Measurements from ENCODE around the gene FLII. TPM values are rescaled to one million over a fixed set of nuclear protein-coding genes. Genes with fewer than 3 reads are reported as not detected.

FLII gene
- total RNA-seq, 6 experiments from 2014 or later, result 347 to 472 (median 438) TPM

DNA sequence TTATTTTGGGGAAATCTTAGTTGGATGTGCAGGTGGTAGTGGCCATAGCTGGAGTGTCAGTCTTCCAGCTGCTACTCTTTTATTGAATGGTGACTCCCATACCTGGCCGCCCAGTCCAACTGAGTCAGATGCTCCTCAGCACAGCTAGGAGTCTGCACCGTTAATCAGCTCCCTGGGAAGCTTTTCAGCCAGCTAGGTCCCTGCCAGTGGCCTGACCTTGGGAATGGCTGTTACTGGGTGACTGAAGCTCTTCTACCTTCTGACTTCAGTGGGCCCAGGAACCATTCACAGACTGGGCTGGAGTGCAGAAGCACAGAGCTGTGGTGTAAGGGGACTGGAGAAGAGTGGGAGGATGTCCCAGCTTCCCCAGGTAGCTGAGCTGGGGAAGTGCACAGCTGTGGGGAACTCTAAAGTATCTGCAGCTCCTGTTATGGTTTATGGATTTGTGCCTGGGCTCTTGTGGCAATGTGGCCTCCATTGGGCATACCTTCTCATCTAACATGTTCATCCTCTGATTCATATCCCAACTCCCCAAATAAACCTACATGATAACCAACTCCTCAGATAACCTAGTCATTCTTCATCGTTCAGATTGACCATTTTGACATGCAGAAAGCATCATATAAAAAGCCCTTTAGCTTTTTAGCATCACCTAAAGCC, 60.9 kb downstream of the FLII start:
- peaks cover 9% of the 10 kb centered on the region; the same call in 1 of the 2 replicates for H3K36me3 Mint-ChIP-seq (ENCODE audit: low read depth)

DNA sequence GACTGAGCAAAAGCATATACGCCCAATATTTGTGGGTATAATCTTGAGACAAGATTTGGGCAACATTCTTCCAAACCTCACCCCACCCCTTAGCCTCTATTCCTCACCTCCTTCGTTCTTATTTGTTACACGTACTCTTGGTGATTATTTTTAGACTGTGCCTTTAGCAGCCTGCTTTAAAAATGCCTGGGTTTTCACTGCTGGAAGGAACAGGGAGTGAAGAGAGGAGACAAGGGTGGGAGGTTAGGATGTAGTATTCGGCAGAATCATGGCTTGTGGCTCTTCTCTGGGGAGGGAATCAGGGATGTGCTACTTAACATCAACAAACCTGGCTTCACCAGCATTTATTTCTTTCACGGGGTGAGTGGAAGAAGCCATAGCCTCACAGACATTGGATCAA, 63.3 kb downstream of the FLII start:
- DNase-seq, result no peak

More for the DNA sequence above, 60.9 kb downstream of the FLII start:
- H3K27ac Mint-ChIP-seq, result no peak overlapping the region
- H3K4me3 Mint-ChIP-seq, result no peak overlapping the region
- TF ChIP-seq, protein P1, sequence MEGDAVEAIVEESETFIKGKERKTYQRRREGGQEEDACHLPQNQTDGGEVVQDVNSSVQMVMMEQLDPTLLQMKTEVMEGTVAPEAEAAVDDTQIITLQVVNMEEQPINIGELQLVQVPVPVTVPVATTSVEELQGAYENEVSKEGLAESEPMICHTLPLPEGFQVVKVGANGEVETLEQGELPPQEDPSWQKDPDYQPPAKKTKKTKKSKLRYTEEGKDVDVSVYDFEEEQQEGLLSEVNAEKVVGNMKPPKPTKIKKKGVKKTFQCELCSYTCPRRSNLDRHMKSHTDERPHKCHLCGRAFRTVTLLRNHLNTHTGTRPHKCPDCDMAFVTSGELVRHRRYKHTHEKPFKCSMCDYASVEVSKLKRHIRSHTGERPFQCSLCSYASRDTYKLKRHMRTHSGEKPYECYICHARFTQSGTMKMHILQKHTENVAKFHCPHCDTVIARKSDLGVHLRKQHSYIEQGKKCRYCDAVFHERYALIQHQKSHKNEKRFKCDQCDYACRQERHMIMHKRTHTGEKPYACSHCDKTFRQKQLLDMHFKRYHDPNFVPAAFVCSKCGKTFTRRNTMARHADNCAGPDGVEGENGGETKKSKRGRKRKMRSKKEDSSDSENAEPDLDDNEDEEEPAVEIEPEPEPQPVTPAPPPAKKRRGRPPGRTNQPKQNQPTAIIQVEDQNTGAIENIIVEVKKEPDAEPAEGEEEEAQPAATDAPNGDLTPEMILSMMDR (IDR thresholded peaks at IDR 0.05), result no peak
- peaks cover 29% of the 10 kb centered on the region for H3K4me1 Mint-ChIP-seq (ENCODE audit: low read depth)
- no peaks in the 10 kb centered on the region; the same call in 1 of the 2 replicates for H3K27me3 Mint-ChIP-seq (ENCODE audit: insufficient read depth)
- no peaks in the 10 kb centered on the region for H3K9me3 Mint-ChIP-seq
- no peak for DNase-seq

More for the DNA sequence above, 63.3 kb downstream of the FLII start:
- Mint-ChIP-seq H3K4me3 (no peak overlapping the region), H3K4me1 (ENCODE audit: low read depth) (peaks cover 48% of the 10 kb centered on the region), H3K9me3 (no peaks in the 10 kb centered on the region), H3K27ac (no peak overlapping the region), H3K36me3 (ENCODE audit: low read depth) (peaks cover 13% of the 10 kb centered on the region), H3K27me3 (ENCODE audit: insufficient read depth) (no peaks in the 10 kb centered on the region; the same call in 1 of the 2 replicates)
- TF ChIP-seq, protein P1 (IDR thresholded peaks at IDR 0.05), result no peak

Other genes with a start within 250 kb of the FLII start
- 10 to 100 TPM; 21.5 to 28.4 (median 23.1) TPM for gene ATPAF2, start 219.6 kb downstream of the FLII start, total RNA-seq (2021; fragmentation: NEBNext Ultra II Directional; extraction: Animal tissue kit (Norgen Biotek cat#: 25700))
- gene GID4, start 219.3 kb downstream of the FLII start, total RNA-seq (2021; fragmentation: NEBNext Ultra II Directional; extraction: Animal tissue kit (Norgen Biotek cat#: 25700)), result 10 to 100 TPM in 2 of 6 experiments, 1 to 10 TPM in 4; 8.6 to 11.9 (median 9.5) TPM
- gene DRG2, start 170.8 kb downstream of the FLII start, total RNA-seq (2021; fragmentation: NEBNext Ultra II Directional; extraction: Animal tissue kit (Norgen Biotek cat#: 25700)), result 10 to 100 TPM; 30.6 to 38.1 (median 33.7) TPM
- under 1 TPM in 4 of 6 experiments, not detected in 2; 0.12 to 0.20 (median 0.16) TPM for gene MYO15A, start 150.0 kb downstream of the FLII start, total RNA-seq (2021; fragmentation: NEBNext Ultra II Directional; extraction: Animal tissue kit (Norgen Biotek cat#: 25700))
- 100 to 1,000 TPM in 3 of 6 experiments, 10 to 100 TPM in 3; 90.2 to 117 (median 103) TPM for gene ALKBH5, start 74.9 kb downstream of the FLII start, total RNA-seq (2021; fragmentation: NEBNext Ultra II Directional; extraction: Animal tissue kit (Norgen Biotek cat#: 25700))
- gene LLGL1, start 33.1 kb downstream of the FLII start, total RNA-seq (2021; fragmentation: NEBNext Ultra II Directional; extraction: Animal tissue kit (Norgen Biotek cat#: 25700)), result 10 to 100 TPM; 38.0 to 50.8 (median 41.0) TPM
- 10 to 100 TPM; 13.3 to 19.9 (median 16.6) TPM for gene MIEF2, start 1.9 kb upstream of the FLII start, total RNA-seq (2021; fragmentation: NEBNext Ultra II Directional; extraction: Animal tissue kit (Norgen Biotek cat#: 25700))
- 10 to 100 TPM; 23.0 to 26.4 (median 24.0) TPM for gene TOP3A, start 56.3 kb upstream of the FLII start, total RNA-seq (2021; fragmentation: NEBNext Ultra II Directional; extraction: Animal tissue kit (Norgen Biotek cat#: 25700))
- 10 to 100 TPM; 13.9 to 16.9 (median 15.5) TPM for gene SMCR8, start 56.6 kb upstream of the FLII start, total RNA-seq (2021; fragmentation: NEBNext Ultra II Directional; extraction: Animal tissue kit (Norgen Biotek cat#: 25700))
- gene SHMT1, start 104.8 kb upstream of the FLII start, total RNA-seq (2021; fragmentation: NEBNext Ultra II Directional; extraction: Animal tissue kit (Norgen Biotek cat#: 25700)), result 10 to 100 TPM in 5 of 6 experiments, 1 to 10 TPM in 1; 7.9 to 18.5 (median 16.2) TPM
- gene EVPLL, start 119.0 kb upstream of the FLII start, total RNA-seq (2021; fragmentation: NEBNext Ultra II Directional; extraction: Animal tissue kit (Norgen Biotek cat#: 25700)), result not detected
- gene LGALS9C, start 218.1 kb upstream of the FLII start, total RNA-seq (2021; fragmentation: NEBNext Ultra II Directional; extraction: Animal tissue kit (Norgen Biotek cat#: 25700)), result under 1 TPM in 2 of 6 experiments, not detected in 4; 0.17 to 0.23 TPM